Raji (cell line): ENCODE measurements around the gene C9orf43.

Source experiments
- POLR2A ChIP-seq: IDR thresholded peaks from 2 replicates; pipeline ENCODE4 v1.6.1; 2011; ENCODE audit warnings: low read depth, low read length, control low read depth; ENCODE audit not compliant: insufficient read depth

The C9orf43 gene

DNA sequence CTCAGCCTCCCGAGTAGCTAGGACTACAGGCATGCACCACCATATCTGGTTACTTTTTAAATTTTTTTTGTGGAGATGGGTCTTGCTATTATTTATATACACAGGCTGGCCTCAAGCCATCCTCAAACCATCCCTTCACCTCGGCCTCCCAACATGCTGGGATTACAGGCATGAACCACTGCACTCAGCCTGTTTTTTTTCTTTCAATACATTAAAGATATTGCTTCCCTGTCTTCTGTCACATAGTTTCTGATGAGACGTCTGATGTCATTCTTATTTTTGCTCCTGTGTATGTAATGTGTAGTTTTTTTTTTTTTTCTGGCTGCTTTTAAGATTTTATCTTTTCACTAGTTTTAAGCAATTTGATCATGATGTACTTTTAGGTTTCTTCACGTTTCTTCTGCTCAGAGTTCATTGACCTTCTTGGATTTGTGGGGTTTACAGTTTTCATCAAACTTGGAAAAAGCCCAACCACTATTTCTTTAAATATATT lies 41.6 kb downstream of the C9orf43 start:
- TF ChIP-seq POLR2A = no peak

DNA sequence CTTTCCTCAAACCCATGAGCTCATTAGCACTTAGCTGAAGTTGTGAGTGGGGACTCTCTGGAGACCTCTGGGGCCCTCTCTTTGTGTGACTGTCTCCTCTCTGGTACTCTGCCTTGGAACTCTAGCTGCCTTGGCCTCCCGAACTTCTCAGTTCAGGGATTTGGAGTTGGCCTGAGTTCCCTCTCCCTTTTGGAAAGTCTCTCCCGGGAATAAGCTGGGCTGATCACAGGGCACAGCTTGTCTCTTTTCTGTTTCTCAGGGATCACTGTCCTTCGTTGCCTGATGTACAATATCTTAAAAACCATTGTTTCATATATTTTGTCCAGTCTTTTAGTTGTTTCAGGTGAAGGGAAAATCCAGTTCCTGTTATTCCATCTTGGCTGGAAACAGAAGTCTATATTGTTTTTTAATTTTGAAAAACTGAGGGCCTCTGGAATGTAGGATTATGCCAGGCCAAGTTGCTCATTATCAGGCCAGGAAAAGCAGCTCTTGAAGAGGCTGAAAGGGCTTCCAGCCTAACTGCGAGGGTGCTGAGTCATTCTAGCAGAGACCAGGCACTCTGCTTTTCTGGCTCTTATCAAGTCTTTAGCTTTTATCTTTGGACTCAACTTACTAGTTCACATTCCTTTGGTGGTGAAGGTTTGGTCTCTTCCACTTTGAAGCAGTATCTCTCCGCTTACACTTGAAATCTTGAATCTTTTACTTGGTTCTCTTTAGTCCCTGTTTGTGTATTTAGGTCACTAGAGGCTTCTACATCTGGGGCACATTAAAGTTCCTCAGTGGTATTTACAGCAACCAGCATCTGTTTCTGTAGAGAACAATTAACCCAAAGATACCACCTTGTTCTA lies 44.6 kb downstream of the C9orf43 start:
- TF ChIP-seq POLR2A = no peak

DNA sequence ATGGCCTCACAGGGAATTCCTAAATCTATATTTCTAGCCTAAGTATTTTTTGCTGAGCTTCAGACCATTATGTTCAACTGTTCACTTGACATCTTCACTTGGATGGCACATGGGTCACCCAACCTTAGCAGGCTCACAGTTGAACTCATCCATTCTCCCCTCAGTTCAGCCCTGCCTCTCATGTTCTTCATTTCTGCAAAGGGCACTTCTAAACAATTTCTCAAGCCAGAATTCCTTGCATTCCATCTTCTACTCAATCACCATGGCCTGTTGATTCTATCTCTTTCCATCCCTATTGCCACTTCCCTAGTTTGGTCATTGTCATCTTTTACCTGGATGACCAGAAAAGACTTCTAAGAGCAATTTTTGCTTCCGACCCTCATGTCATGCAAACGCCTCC lies 45.7 kb downstream of the C9orf43 start:
- TF ChIP-seq POLR2A = no peak

DNA sequence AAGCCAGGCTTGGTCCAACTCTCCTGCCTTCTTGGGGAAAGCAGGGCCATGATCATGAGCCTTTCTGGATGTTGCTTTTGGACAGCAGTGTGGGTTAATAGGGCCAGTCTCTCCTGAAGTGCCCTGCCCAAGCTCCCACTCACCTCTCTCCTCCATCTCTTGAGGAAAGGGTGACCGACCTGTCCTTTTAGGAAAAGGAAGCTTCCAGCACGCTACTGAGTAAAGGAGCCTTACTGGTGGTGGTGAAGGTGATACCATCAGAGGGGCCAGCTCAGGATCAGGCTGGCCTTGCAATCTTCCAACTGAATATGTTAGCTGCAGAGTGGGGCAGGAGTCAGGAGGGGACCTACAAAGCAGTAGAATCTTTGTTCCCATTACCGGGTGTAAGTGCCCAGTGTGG lies 50.7 kb downstream of the C9orf43 start:
- no peak for TF ChIP-seq POLR2A

DNA sequence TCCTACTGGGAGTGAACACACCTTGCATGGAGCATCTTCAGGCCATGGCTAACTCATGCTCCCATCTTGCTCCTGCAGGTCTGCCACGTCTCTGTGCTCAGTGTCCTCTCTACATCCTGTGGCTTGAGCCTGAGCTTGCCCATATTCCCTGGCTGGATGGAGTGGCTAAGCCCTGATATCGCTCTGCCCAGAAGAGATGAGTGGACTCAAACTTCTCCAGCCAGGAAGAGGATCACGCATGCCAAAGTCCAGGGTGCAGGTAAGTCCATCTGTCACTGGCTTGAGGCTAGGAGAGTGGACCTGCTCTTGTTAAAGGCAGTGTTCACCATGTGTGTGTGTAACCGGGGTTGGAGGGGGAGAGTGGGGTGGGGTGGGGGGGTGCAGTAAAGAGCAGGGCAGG lies 51.4 kb downstream of the C9orf43 start:
- no peak for TF ChIP-seq POLR2A

DNA sequence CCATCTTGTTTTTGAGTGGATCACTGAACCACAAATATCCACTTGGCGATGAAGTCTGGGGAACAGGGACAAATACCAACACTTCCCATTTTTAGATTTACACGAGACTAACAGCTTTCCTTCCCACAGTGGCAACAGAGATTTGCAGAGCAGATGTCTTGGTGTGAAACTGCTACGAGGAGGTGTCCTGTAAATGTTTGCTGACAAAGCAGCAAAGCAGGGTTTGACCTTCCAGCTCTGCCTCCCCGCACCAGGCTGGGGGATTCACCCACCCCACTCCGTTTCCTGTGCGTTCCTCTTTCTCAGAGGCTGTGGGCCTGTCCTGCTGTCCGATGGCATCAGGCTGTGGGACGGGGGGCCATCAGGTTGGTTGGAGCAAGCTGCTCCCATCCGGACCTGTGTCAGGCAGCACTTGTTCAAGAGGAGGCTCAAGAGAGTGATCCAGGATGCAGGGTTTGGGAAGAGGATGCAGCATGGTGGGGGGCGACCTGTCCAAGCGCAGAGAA lies 52.3 kb downstream of the C9orf43 start:
- no peak for TF ChIP-seq POLR2A

DNA sequence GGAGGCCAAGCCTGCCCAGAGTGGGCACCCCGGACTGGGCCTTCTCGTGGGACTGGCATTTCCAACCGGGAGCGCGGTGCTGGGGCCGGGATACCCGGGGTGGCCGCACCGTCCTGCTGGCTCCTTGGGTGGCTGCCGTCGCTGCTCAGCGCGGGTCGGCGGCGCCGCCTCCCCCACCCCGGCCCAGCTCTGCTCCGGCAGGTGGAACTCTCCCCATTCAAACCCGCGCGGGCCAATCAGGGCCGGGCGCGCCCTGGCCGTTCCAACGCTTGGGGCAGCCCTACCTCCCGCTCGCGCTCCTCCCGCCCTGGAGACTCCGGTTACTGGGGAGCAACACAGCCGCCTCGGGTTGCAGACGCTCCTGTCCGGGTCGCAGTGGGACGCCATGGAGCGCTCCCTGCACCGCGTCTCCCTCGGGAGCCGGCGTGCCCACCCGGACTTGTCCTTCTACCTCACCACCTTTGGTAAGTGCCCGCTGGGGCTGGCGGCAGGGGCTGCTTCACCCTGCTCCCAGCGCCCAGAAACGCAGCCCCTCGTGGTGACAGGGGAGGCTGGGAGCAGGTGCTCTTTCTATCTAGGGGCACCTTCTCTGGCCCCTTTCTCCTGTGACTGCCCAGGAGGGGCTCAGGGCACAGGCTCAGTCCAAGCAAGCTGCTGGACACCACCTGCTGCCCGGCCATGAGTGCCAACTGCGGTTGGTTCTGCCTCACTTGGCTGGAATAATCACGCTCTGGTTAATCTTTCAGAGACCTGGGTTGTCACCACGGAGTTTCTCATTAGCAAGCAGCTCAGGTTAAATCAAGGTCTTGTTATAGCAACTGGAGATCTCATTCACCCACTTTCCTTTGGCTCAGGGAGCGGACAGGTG lies 53.1 kb downstream of the C9orf43 start, which contains the start of gene RGS3:
Gene RGS3, plus strand, starts transcription at position 310 of the 868 bp plus-strand sequence. Its CDS starts 76 bp downstream, at position 386.
- no peak for TF ChIP-seq POLR2A

DNA sequence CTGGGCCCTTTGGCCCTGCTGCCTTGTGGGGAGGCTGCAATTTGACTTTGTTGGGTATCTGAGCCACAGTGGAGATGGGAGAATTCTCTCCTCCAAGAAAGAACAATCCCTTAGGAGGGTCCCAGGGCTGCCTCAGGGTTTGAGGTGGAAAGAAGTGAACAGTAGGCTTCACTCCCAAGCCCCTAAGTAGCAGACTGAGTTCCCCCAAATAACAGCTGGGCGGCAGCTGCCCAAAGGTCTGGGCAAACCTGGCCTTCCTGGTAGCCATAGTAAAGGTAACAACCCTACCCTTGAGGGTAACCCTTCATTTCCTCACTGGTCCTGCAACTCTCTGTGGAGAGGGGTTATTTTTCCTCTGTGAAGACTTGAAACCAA lies 53.7 kb downstream of the C9orf43 start:
- no peak for TF ChIP-seq POLR2A

DNA sequence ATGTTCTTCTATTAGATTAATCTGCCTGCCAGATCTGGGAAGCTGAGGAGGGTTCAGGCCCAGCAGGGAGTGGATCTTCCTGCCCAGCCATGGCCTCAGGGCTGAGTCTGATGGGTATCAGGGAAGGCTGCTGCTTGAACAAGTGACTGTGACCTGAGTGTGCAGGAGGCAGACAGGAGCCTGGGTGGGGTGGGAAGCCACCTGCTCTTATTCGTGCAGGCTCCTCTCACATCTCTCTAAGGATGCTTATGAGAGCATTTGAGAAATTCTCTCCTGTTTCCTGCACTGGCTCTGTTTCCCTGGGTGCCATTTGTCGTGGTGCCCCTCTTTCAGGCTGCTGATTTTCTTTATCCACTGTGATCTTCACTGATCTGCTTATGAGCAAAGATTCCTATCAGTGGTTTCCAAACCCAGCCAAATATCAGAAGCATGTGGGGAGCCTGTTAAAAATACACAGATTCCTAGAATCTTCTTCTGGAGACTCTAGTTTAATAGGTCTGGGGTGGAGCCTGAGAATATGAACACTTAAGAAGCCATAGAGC lies 55.1 kb downstream of the C9orf43 start:
- no peak for TF ChIP-seq POLR2A

DNA sequence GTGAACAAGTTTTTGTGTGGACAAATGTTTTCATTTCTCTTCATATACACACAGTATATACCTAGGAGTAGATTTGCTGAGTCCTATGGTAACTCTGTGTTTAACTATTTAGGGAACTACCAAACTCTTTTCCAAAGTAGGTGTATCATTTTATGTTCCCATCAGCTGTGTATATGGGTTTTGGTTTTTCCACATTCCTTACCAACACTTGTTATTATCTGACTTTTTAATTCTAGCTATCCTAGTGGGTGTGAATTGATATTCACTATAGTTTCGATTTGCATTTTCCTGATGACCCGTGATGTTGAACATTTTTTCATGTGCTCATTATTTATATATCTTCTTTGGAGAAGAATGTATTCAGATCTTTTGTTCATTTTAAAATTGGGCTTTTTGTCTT lies 56.6 kb downstream of the C9orf43 start:
- no peak for TF ChIP-seq POLR2A

DNA sequence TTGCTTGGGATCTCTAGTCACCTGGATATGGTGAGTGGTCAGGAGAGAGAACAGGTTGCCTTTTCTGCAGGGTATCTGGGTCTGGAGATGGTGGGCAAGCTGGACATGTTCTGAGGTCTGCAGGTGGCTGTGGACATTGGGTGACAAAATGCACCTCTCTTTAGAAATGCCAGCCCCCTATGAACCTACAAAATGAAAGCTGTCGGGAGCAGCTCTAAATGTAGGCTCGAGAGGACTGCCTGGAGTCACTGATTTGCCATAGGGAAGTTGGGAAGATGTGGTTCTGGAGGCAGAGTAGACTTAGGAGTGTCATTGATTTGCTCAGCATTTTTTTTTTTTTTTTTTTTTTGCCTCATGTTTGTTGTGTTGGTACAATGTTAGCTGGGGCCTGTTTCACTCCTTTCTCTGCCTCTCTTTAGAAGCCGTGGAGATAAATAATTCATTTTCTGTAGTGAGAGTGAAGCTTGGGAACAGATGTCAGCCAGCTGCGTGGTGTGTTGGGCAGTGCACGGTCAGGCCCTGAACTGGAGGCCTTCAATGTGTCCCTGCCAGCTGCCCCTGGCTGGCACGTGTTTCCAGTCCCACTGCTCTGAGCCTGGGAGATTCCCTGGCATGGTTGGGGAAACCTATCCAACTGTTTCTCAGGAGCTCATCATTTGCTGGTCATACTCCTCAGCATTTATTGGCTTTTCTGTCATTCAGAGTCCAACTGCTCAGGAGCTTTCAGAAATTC lies 58.3 kb downstream of the C9orf43 start:
- TF ChIP-seq POLR2A = no peak

DNA sequence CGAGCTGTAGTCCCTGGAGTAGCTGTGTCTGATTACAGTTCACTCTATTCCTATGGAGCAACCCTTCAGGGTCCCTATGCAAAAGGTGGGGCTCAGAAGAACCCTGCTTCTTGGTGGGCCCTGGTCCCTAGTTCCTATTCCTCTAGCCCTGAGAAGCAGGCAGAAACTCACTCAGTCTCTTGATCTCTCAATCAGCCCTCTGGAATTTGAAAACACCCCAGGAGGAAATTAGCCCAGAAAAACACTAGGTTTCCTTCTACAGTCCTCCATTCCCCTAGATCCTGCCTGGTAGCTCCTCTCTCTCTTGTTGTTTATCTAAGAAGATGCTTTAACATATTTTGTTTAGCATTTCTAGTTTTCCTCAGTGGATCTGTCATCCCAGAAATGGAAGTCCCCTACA lies 60.6 kb downstream of the C9orf43 start:
- TF ChIP-seq POLR2A = no peak

DNA sequence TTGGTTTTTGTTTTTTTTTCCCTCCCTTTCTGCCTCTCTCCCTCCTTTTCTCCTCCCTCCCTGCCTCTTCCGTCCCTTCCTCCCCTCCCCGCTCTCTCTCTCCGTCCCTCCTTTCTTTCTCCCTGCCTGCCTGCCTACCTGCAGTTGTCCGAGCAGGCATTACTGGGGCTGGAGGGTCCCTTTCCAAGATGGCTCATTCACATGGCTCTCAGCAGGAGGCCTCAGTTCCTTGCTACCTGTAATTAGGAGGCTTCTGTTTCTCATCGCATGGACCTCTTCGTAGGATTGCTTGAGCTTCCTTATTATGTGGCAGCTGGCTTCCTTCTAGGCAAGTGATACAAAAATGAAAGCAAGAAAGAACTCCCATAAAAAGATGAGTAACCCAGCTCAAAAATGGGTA lies 61.0 kb downstream of the C9orf43 start:
- no peak for TF ChIP-seq POLR2A

DNA sequence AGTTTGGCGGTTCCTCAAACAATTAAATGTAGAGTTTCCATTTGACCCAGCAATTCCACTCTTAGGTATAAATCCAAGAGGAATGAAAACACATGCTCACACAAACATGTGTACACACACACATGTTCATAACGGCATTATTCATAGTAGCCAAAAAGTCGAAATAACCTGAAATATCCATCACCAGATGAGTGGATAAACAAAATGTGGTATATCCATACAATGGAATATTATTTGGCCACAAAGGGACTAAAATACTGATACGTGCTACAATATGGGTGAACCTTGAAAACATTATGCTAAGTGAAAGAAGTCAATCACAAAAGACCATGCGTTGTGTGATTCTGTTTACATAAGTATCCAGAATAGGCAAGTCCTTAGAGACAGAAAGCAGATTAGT lies 61.7 kb downstream of the C9orf43 start:
- no peak for TF ChIP-seq POLR2A
